ENCODE measurements around the gene PDLIM7. TPM values are rescaled to one million over a fixed set of nuclear protein-coding genes. Genes with fewer than 3 reads are reported as not detected.

PDLIM7 gene
- total and polyA plus RNA-seq, 10 of the 15 experiments (the other 5 are each of a cell fraction or from before 2014, with no cell fraction given), result 0.82 to 36.6 (median 19.3) TPM

DNA sequence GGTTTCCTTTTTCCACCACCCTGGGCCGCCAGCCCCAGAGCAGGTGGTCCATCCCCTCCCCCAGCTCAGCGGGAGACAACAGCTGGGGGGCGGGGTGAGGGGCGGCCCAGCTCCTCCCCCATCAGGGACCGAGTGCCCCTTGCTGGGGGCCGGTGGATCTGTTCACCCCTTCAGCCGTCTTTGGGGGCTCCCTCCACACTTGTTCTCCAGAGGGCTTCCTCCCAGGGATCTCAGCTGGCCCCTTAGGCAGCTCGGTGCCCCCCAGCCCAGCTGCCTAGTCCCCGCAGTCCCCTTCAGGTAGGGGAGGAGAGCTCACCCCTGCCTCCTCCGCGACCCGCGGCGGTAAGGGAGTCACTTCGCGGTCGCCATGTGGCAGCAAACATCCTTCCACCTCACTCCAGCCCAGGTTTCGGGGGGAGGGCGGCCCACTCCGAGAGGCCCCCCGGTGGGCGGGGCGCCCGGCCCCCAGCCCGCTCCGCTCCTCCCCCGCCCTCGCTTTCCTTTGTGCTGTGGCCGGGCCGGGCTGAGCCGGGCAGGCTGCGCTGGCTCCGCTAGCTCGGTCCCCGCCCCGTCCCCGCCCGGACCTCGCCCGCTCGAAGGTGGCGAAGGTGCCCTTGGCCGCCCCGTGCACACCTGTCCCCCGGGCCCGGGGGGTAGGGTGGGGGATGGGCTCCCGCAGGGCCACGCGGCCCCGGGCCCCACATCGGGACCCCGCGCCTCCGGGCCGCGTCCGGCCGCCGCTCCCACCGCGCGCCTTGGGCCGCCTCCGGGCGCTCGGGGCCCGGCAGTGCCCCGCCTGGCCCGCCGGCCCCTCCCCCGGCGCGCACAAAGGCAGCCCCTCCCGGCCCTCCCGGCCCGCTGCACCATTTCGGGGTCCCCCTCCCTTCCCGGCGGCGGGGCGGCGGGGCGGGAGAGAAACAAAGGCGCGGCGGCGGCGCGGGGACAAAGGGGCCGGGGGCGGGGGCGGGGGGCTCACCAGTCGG lies 24.7 kb downstream of the PDLIM7 start:
- BruUV-seq (replicated peaks), result no TSS peak
- DNase-seq (ENCODE audit: low read depth, low spot score) (no peak), ATAC-seq (peak; percentile 69), FAIRE-seq (no peak)
- ChIA-PET RAD21 (ENCODE audit: unreplicated experiment) (interaction anchor here (0.7 to 2.0 kb wide), 6 partner anchors 15 to 82 kb away, joined by 3 to 7 read pairs (median 4); partner anchors contain the start of gene PDLIM7), POLR2A (interaction anchor here (0.6 to 1.6 kb wide), 6 partner anchors 10 to 36 kb away, joined by 3 to 6 read pairs (median 3); partner anchors contain the start of gene DOK3), CTCF (interaction anchor here (0.8 to 2.4 kb wide), 7 partner anchors 13 to 82 kb away, joined by 3 to 13 read pairs (median 3); no protein-coding TSS in a partner anchor), SMC1A (ENCODE audit: uncharacterized antibody, unreplicated experiment) (interaction anchor here (0.8 kb wide), 1 partner anchor 29 kb away, joined by 3 read pairs; no protein-coding TSS in a partner anchor)
- Histone ChIP-seq H3K79me2 (ENCODE audit: control insufficient read depth, insufficient read depth, low read length) (peaks cover 4% of the 10 kb centered on the region; the same call in 1 of the 2 replicates), H3K4me1 (ENCODE audit: control insufficient read depth, insufficient read depth, low read length) (peaks cover 12% of the 10 kb centered on the region), H3K27me3 (replicated peaks in 1 of 2; ENCODE audit: control insufficient read depth in 2 of 2, insufficient read depth in 2 of 2, low read length in 1 of 2) (no peaks in the 10 kb centered on the region), H4K20me1 (ENCODE audit: control insufficient read depth, insufficient read depth) (no peaks in the 10 kb centered on the region), H3K4me3 (peak overlapping the region; percentile 46), H2AFZ (ENCODE audit: control insufficient read depth, low read depth, low read length) (peak overlapping the region; percentile 56), H3K27ac (ENCODE audit: control insufficient read depth, insufficient read depth) (peak overlapping the region; percentile 2; the same call in 1 of the 2 replicates), H3K9ac (ENCODE audit: control insufficient read depth, insufficient read depth, low read length) (peak overlapping the region; percentile 61), H3K36me3 (ENCODE audit: control insufficient read depth in 2 of 2, insufficient read depth in 2 of 2, low read length in 1 of 2) (no peaks in the 10 kb centered on the region), H3K4me2 (ENCODE audit: control insufficient read depth, insufficient read depth) (peak overlapping the region; percentile 89), H3K9me3 (replicated peaks; ENCODE audit: control insufficient read depth, insufficient read depth, low read length) (no peaks in the 10 kb centered on the region)
- in situ Hi-C loops (cut with MboI), result no loop called here
- intact Hi-C loops (cut with micrococcal nuclease; ENCODE audit: unreplicated experiment), result no loop called here
- 5% methylated on average over 23 of the region's 93 CpGs for WGBS (ENCODE audit: insufficient coverage, insufficient replicate concordance, low lambda C conversion rate, missing lambda C conversion rate)
- TF ChIP-seq FOS (IDR thresholded peaks at IDR 0.05; ENCODE audit: borderline replicate concordance, extremely low read depth, insufficient read length) (no peak), WRNIP1 (IDR thresholded peaks at IDR 0.05; ENCODE audit: borderline replicate concordance, low read depth, low read length) (no peak), ESRRA (IDR thresholded peaks at IDR 0.05; ENCODE audit: low read length) (no peak), SREBF2 (IDR thresholded peaks at IDR 0.05; ENCODE audit: low read length) (no peak), DPF2 (IDR thresholded peaks at IDR 0.05) (peak; percentile 37; the same call in 1 of the 2 replicates), EED (IDR thresholded peaks at IDR 0.05; ENCODE audit: low read depth) (no peak), POLR2A (IDR thresholded peaks at IDR 0.05; ENCODE audit: low read depth, low read length) (peak; percentile 74), MYB (IDR thresholded peaks at IDR 0.05; ENCODE audit: borderline replicate concordance, low read depth, low read length) (no peak), HDAC6 (IDR thresholded peaks at IDR 0.05; ENCODE audit: unreplicated experiment) (no peak), TARDBP (IDR thresholded peaks at IDR 0.05; ENCODE audit: borderline replicate concordance) (no peak), EGR1 (IDR thresholded peaks at IDR 0.05; ENCODE audit: borderline replicate concordance in 1 of 2, low read depth in 2 of 2, low read length in 2 of 2) (peak in 1 of 2 experiments; percentile 57; a peak in 2 of 3 replicates), IKZF2 (IDR thresholded peaks at IDR 0.05) (no peak), FOXM1 (IDR thresholded peaks at IDR 0.05; ENCODE audit: low read depth, low read length) (no peak)
- TF ChIP-seq, protein P1, sequence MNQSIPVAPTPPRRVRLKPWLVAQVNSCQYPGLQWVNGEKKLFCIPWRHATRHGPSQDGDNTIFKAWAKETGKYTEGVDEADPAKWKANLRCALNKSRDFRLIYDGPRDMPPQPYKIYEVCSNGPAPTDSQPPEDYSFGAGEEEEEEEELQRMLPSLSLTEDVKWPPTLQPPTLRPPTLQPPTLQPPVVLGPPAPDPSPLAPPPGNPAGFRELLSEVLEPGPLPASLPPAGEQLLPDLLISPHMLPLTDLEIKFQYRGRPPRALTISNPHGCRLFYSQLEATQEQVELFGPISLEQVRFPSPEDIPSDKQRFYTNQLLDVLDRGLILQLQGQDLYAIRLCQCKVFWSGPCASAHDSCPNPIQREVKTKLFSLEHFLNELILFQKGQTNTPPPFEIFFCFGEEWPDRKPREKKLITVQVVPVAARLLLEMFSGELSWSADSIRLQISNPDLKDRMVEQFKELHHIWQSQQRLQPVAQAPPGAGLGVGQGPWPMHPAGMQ (IDR thresholded peaks at IDR 0.05; ENCODE audit: borderline replicate concordance), result no peak
- TF ChIP-seq, protein P2, sequence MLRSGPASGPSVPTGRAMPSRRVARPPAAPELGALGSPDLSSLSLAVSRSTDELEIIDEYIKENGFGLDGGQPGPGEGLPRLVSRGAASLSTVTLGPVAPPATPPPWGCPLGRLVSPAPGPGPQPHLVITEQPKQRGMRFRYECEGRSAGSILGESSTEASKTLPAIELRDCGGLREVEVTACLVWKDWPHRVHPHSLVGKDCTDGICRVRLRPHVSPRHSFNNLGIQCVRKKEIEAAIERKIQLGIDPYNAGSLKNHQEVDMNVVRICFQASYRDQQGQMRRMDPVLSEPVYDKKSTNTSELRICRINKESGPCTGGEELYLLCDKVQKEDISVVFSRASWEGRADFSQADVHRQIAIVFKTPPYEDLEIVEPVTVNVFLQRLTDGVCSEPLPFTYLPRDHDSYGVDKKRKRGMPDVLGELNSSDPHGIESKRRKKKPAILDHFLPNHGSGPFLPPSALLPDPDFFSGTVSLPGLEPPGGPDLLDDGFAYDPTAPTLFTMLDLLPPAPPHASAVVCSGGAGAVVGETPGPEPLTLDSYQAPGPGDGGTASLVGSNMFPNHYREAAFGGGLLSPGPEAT (IDR thresholded peaks at IDR 0.05; ENCODE audit: low read depth), result 0 out of 2 replicates have a peak, but pooled peaks have one; percentile 18
- TF ChIP-seq, protein P3, sequence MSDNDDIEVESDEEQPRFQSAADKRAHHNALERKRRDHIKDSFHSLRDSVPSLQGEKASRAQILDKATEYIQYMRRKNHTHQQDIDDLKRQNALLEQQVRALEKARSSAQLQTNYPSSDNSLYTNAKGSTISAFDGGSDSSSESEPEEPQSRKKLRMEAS (IDR thresholded peaks at IDR 0.05; ENCODE audit: low read depth, low read length), result no peak
- TF ChIP-seq, protein P4, sequence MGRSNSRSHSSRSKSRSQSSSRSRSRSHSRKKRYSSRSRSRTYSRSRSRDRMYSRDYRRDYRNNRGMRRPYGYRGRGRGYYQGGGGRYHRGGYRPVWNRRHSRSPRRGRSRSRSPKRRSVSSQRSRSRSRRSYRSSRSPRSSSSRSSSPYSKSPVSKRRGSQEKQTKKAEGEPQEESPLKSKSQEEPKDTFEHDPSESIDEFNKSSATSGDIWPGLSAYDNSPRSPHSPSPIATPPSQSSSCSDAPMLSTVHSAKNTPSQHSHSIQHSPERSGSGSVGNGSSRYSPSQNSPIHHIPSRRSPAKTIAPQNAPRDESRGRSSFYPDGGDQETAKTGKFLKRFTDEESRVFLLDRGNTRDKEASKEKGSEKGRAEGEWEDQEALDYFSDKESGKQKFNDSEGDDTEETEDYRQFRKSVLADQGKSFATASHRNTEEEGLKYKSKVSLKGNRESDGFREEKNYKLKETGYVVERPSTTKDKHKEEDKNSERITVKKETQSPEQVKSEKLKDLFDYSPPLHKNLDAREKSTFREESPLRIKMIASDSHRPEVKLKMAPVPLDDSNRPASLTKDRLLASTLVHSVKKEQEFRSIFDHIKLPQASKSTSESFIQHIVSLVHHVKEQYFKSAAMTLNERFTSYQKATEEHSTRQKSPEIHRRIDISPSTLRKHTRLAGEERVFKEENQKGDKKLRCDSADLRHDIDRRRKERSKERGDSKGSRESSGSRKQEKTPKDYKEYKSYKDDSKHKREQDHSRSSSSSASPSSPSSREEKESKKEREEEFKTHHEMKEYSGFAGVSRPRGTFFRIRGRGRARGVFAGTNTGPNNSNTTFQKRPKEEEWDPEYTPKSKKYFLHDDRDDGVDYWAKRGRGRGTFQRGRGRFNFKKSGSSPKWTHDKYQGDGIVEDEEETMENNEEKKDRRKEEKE (IDR thresholded peaks at IDR 0.05), result no peak

All from GM12878 (cell line).